Vagina (tissue), 2 donors: Measurements from ENCODE around the gene RALBP1.

ENCODE experiments used
- POLR2A ChIP-seq, 2 donors: fragments of 450-650 bp; IDR thresholded peaks; one replicate each; pipeline ENCODE4 v1.6.1; 2017; ENCODE audit warnings: antibody characterized with exemption in 2 of 2, mild to moderate bottlenecking in 2 of 2, moderate library complexity in 2 of 2
- POLR2AphosphoS5 ChIP-seq, 2 donors: sonication (generic); formaldehyde crosslinking; IDR thresholded peaks; one replicate each; pipeline ENCODE4 v1.9.0; 2017; ENCODE audit warnings: antibody characterized with exemption in 2 of 2, mild to moderate bottlenecking in 2 of 2, low read depth in 1 of 2; ENCODE audit not compliant: insufficient read depth in 1 of 2
- TF ChIP-seq, protein P1 (sequence below), 3 experiments: fragments of 450-650 bp in 2 of 3; fragments of 200-600 bp in 1 of 3; sonication (generic) in 1 of 3; IDR thresholded peaks; one replicate each; pipeline ENCODE4 v1.5.1; 2017 to 2019; ENCODE audit warnings: antibody characterized with exemption in 3 of 3, mild to moderate bottlenecking in 2 of 3, moderate library complexity in 2 of 3

DNA sequence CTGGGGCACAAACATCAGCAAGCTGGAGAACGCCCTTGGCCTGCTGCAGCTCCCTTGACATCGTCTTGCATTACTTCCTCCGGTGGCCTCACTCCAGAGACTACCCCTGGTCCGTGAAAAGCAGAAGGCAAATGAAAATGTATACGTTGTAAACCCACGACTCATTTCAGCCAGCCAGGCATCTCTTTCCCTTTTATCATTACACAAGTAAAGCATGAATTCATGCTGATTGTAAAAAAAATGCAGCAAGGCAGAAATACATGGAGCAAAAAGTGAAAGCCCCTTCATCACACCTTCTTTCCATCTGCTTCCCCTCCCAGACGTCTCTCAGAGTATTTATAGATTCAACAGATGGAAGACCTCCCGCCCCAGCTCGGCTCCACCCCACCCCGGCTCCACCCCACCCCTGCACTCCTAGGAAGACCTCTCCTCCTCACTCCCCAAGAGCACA is 41.6 kb upstream of the RALBP1 start:
- TF ChIP-seq, protein P1, sequence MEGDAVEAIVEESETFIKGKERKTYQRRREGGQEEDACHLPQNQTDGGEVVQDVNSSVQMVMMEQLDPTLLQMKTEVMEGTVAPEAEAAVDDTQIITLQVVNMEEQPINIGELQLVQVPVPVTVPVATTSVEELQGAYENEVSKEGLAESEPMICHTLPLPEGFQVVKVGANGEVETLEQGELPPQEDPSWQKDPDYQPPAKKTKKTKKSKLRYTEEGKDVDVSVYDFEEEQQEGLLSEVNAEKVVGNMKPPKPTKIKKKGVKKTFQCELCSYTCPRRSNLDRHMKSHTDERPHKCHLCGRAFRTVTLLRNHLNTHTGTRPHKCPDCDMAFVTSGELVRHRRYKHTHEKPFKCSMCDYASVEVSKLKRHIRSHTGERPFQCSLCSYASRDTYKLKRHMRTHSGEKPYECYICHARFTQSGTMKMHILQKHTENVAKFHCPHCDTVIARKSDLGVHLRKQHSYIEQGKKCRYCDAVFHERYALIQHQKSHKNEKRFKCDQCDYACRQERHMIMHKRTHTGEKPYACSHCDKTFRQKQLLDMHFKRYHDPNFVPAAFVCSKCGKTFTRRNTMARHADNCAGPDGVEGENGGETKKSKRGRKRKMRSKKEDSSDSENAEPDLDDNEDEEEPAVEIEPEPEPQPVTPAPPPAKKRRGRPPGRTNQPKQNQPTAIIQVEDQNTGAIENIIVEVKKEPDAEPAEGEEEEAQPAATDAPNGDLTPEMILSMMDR (IDR thresholded peaks at IDR 0.05) = no peak
- TF ChIP-seq POLR2AphosphoS5 (IDR thresholded peaks at IDR 0.05; ENCODE audit: insufficient read depth in 1 of 2, low read depth in 1 of 2) (no peak), POLR2A (IDR thresholded peaks at IDR 0.05) (no peak)
